Neural crest cell (in vitro differentiated cells): ENCODE results near the gene BAIAP2. TPM values are rescaled to one million over a fixed set of nuclear protein-coding genes. Genes with fewer than 3 reads are reported as not detected.

ENCODE experiments used
- DNase-seq: peaks from one replicate; pipeline ENCODE4 v3.0.0; 2021; ENCODE audit warnings: low read depth, mixed read lengths, low spot score
- H3K27ac Mint-ChIP-seq: one replicate; pipeline ENCODE4 v1.8.0; 2021; ENCODE audit warnings: mild to moderate bottlenecking, mixed read lengths; ENCODE audit not compliant: unreplicated experiment
- H3K27me3 Mint-ChIP-seq: 2 replicates; pipeline ENCODE4 v1.8.0; 2021; ENCODE audit warnings: low read depth, mild to moderate bottlenecking, mixed read lengths
- H3K36me3 Mint-ChIP-seq: 2 replicates; pipeline ENCODE4 v1.8.0; 2021; ENCODE audit warnings: low read depth, mild to moderate bottlenecking, mixed read lengths
- H3K4me1 Mint-ChIP-seq: 2 replicates; pipeline ENCODE4 v1.8.0; 2021; ENCODE audit warnings: mixed read lengths
- H3K4me3 Mint-ChIP-seq: one replicate; pipeline ENCODE4 v1.8.0; 2021; ENCODE audit warnings: mild to moderate bottlenecking, mixed read lengths
- H3K9me3 Mint-ChIP-seq: 2 replicates; pipeline ENCODE4 v1.8.0; 2021; ENCODE audit warnings: mixed read lengths
- CTCF ChIP-seq: fragments of 200-600 bp; sonication (generic); conservative IDR thresholded peaks from 2 replicates; pipeline ENCODE4 v1.5.0; 2021; ENCODE audit warnings: antibody characterized with exemption, mild to moderate bottlenecking
- total RNA-seq: library from RNA; stranded (reverse); gene quantifications from 2 replicates; pipeline ENCODE4 v1.2.1, GENCODE V29; 2021

The BAIAP2 gene
- total RNA-seq, 1 donor from 2014 or later: 47.5 TPM

GRCh38 chr17:81100668-81101067, 65.7 kb downstream of the BAIAP2 start:
- H3K27me3 Mint-ChIP-seq: no peaks in the 10 kb centered on the region
- H3K4me3 Mint-ChIP-seq: no peak overlapping the region
- peaks cover 17% of the 10 kb centered on the region for H3K4me1 Mint-ChIP-seq
- DNase-seq: no peak
- H3K9me3 Mint-ChIP-seq: no peaks in the 10 kb centered on the region
- H3K27ac Mint-ChIP-seq: no peak overlapping the region
- no peaks in the 10 kb centered on the region for H3K36me3 Mint-ChIP-seq
- TF ChIP-seq CTCF: no peak

GRCh38 chr17:81101614-81102306, 66.8 kb downstream of the BAIAP2 start:
- Mint-ChIP-seq H3K27ac (no peak overlapping the region), H3K4me1 (peaks cover 8% of the 10 kb centered on the region), H3K4me3 (no peak overlapping the region), H3K36me3 (no peaks in the 10 kb centered on the region), H3K27me3 (no peaks in the 10 kb centered on the region), H3K9me3 (no peaks in the 10 kb centered on the region)
- peak; percentile 100 for TF ChIP-seq CTCF
- DNase-seq: peak; percentile 97

GRCh38 chr17:81102352-81102751, 67.4 kb downstream of the BAIAP2 start:
- Mint-ChIP-seq H3K4me1 (peaks cover 3% of the 10 kb centered on the region), H3K27ac (no peak overlapping the region), H3K36me3 (no peaks in the 10 kb centered on the region), H3K27me3 (no peaks in the 10 kb centered on the region), H3K9me3 (no peaks in the 10 kb centered on the region), H3K4me3 (no peak overlapping the region)
- no peak for TF ChIP-seq CTCF
- no peak for DNase-seq

- Mint-ChIP-seq H3K4me3 (no peak overlapping the region), H3K36me3 (no peaks in the 10 kb centered on the region), H3K27me3 (no peaks in the 10 kb centered on the region)
Observed at GRCh38 chr17:81102869-81103268, 67.9 kb downstream of the BAIAP2 start.

GRCh38 chr17:81103379-81103778, 68.4 kb downstream of the BAIAP2 start:
- H3K9me3 Mint-ChIP-seq: no peaks in the 10 kb centered on the region
- H3K4me1 Mint-ChIP-seq: no peaks in the 10 kb centered on the region
- no peak overlapping the region for H3K27ac Mint-ChIP-seq
- DNase-seq: no peak
- no peaks in the 10 kb centered on the region for H3K36me3 Mint-ChIP-seq
- no peaks in the 10 kb centered on the region for H3K27me3 Mint-ChIP-seq
- no peak for TF ChIP-seq CTCF
- H3K4me3 Mint-ChIP-seq: no peak overlapping the region

More at GRCh38 chr17:81102869-81103268, 67.9 kb downstream of the BAIAP2 start:
- Mint-ChIP-seq H3K9me3 (no peaks in the 10 kb centered on the region), H3K27ac (no peak overlapping the region), H3K4me1 (no peaks in the 10 kb centered on the region)
- TF ChIP-seq CTCF: no peak
- DNase-seq: no peak
